Posterior cingulate gyrus (tissue), 11 donors: Measurements from ENCODE around the gene COPS8.

Source experiments
- DNase-seq, 10 donors: peaks; one replicate each; pipeline versions ENCODE4 v3.0.0 to v3.0.0-alpha.2; 2020 to 2021; ENCODE audit warnings: mixed read lengths in 3 of 10
- intact Hi-C: fragments of 100-400 bp; cut with DNase I; formaldehyde crosslinking; loops from one replicate; pipeline ENCODE4 v1.15.1; 2023

COPS8 gene

DNA sequence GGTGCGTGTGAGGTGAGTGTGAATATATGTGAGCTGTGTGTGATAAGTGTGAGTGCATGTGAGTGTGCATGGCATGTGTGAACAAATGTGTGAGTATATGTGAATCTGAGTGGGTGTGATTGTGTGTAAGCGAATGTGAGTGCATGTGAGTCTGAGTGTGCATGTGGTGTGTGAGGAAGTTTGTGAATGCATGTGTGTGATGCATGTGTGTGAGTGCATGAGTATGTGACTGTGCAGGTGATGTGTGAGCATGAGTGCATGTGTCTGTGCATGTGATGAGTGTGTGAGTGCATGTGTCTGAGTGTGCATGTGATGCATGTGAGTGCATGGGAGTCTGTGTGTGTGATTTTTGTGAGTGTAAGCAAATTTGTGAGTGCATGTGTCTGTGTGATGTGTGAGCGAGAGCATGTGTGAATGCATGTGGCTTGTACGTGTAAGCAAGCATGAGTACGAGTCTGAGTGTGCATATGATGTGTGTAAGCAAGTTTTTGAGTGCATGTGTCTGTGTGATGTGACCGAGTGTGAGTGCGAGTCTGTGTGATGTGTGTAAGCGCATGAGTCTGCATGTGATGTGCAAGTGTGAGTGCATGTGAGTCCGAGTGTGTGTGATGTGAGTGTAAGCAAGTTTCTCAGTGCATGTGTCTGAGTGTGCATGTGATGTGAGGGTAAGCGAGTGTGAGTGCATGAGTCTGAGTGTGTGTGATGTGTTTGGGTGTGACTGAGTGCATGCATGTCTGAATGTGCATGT is 43.3 kb downstream of the COPS8 start:
- no peak for DNase-seq
- intact Hi-C loops, result no loop called here

DNA sequence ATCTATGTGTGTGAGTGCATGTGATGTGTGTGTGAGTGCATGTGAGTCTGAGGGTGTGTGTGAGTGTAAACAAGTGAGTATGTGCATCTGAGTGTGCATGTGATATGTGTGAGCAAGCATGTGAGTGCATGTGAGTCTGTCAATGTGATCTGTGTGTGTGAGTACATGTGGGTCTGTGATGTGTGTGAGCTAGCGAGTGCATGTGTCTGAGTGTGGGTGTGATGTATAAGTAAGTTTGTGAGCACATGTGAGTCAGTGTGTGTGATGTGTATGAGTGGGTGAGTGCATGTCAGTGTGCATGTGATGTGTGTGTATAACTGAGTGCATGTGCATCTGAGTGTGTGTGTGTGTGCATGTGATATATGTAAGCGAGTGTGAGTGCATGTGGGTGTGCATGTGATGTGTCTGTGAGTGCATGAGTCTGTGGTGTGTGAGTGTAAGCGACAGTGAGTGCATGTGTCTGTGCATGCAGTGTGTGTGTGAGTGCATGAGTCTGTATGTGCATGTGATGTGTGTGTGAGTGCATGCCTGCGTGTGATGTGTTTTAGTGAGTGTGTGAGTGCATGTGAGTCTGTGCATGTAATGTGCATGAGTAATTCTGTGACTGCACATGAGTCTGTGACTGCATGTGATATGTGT is 44.1 kb downstream of the COPS8 start:
- intact Hi-C loops, result no loop called here

DNA sequence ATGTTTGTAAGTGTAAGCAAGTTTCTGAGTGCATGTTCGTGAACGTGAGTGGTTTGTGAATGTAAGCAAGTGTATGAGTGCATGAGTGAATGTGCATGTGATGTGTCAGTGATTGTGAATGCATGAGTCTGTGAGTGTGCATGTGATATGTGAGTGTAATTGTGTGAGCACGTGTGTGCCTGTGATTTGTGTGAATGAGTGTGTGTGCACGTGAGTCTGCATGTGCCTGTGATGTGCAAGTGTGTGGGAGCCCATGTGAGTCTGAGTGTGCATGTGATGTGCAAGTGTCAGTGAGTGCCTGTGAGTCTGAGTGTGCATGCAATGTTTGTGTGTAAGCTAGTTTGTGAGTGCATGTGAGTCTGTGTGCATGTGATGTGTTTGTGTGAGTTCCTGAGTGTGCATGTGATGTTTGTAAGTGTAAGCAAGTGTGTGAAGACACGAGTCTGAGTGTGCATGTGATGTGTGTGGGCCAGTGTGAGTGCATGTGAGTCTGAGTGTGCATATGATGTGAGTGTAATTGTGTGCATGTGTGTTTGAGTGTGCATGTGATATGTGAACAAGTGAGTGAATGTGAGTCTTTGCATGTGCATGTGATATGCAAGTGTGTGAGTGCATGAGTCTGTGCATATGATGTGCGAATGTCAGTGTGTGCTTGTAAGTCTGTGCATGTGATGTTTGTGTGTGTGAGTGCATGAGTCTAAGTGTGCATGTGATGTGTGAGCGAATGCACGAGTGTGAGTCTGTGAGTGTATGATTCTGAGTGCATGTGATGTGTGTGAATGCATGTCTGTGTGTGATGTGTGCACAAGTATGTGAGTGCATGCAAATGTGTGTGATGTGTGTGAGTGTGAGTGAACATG is 45.1 kb downstream of the COPS8 start:
- intact Hi-C loops, result no loop called here
- DNase-seq, result no peak

More for the DNA sequence above, 44.1 kb downstream of the COPS8 start:
- DNase-seq, result no peak

- intact Hi-C loops, result no loop called here
These were observed 46.3 kb downstream of the COPS8 start for GRCh38 chr2:237131749-237132533.

DNA sequence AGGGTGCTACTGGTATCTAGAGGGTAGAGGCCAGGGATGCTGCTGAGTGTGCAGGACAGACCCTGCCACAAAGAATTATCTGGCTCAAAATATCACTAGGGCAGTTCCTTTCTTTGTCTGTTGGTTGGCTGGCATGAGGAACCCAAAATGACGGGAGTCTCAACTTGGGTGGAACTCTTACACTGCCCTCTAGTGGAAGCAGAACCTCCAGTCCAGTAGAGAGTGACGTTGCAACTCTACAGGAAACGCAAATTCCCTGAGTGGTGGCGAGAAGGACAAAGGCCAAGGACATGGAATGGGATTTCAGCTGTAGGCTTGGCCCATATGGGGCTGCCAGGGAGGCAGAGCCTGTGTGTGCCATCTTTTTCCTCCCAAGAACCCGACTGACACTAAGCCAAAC is 47.1 kb downstream of the COPS8 start:
- DNase-seq, result no peak
- intact Hi-C loops, result no loop called here

More at GRCh38 chr2:237131749-237132533, 46.3 kb downstream of the COPS8 start:
- no peak for DNase-seq

DNA sequence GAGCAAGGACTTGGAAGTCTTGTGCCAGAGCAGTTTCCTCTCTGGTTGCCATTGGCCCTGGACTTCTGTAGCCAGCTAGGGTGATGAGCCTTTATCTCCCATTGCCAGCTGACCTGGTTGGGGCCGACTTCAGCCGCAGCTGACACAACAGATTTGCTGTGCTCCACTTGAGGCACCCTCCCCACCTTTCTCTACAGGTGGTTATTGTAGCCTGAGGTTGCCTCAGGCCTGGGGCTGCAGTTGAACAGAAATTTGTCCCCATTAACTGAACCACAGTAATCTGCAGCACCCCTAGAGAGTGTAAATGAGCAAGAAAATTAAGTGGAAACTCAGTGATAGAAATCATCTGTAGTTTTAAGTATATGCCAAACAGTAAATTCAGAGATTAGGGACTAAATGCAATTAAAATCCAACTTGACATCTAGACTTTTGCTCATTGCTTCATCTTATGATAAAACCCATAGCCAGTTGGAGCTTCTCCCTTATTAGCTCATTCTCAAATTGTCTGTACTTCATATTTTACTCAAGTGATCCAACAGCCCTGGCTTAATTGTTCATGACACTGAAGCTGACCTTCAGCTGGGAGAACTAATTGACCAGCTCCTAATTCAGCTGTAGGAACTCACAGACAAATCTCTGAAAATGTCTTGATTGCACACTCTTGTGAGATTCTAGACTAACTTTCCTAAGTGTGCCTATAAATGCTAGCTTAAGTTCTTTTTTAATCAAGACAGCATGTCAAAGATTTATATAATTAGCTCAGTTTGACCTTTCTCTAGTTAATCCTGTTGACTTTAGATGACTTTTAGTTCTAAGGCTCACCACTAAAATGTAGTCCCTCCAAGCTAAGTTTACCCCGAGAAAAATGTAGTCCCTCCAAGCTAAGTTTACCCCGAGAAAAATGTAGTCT is 48.9 kb downstream of the COPS8 start:
- intact Hi-C loops, result no loop called here
- no peak for DNase-seq

GRCh38 chr2:237136824-237137223 is 51.1 kb downstream of the COPS8 start:
- DNase-seq, result no peak
- intact Hi-C loops, result no loop called here

- intact Hi-C loops, result no loop called here
- no peak for DNase-seq
These were observed 52.1 kb downstream of the COPS8 start for GRCh38 chr2:237137626-237138323.

DNA sequence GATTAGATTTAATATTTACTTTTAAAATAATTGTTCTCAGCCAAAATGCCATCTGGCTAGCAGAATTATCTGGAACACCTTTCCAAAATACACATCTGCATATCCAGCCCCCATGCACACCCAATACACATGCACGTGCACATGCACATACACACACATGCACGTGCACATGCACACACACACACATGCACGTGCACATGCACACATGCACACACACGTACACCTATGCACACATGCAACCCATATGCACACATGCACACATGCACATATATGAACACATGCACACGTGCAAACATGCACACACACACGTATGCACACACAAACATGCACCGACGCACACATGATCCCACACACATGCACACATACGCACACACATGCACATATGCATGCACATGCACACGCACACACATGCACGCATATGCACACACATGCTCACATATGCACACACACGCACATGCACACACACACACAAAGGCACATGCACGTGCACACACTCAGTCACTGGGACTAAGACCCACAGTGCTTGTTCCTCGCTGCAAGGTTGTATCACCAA is 53.5 kb downstream of the COPS8 start:
- intact Hi-C loops, result no loop called here
- DNase-seq, result no peak

DNA sequence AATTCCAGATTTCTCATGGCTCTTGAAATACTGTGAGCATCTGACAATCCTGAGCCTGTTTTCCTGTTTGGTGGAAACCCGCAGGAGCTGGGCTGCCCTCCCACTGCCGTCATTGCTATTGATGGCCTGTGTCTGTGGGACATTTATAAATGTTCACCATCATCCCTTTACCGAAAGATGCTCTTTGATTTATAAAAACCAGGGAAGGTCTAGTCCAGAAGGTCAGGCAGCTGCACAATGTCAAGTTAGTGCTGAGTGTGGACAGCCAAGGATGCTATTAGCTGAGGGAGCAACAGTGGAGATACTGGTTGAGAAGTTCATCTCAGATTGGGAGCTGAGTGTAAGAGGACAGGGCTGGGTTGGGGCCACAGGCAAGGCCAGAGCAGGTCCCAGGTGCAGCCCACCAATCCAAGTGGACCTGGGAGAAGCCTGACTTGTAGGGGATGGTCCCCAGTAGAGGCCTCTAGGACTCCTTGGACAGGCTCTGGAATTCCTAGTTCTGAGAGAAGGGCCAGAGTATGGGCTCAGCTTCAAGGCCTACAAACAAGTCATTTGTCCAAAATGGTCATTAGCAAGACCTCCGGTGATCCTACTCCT is 55.1 kb downstream of the COPS8 start:
- no peak for DNase-seq
- intact Hi-C loops, result no loop called here

GRCh38 chr2:237141571-237142051 is 55.9 kb downstream of the COPS8 start:
- intact Hi-C loops, result no loop called here
- DNase-seq, result no peak

GRCh38 chr2:237143118-237143517 is 57.4 kb downstream of the COPS8 start:
- no peak for DNase-seq
- intact Hi-C loops, result no loop called here

DNA sequence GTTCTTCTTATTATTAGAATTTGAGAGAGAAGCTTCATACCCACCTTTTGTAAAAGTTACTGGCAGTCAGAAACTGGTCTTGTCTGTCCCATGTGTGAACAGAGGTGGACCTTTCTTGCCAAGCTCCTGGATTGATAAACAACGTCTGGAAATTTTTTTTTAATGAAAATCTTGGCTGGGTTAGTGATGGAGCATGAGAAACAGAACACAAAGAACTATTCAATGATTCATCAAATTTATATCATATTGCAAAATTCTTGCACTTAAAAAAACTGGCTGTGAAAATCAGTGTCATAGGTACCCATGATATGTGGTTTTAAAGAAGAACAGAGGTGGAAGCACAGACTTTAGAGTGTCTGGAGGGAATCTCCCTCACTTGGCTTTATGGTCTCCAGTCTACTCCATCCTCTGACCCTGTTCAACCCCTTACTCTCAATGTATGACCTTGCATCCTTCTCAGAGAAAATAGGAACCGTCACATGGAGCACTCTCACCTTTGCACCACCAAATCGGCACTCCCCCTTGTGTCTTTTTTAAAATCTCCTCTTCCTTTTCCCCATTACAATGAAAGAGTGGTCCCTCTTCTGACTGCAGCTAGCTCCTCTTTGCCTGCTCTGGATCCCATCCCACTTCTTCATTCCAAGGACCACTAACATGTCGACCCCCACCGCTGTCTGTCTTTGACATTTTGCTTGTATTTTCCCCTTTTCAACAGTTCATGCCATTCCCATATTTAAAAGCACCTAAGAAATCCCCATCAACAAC is 58.2 kb downstream of the COPS8 start:
- intact Hi-C loops, result no loop called here
- no peak for DNase-seq

DNA sequence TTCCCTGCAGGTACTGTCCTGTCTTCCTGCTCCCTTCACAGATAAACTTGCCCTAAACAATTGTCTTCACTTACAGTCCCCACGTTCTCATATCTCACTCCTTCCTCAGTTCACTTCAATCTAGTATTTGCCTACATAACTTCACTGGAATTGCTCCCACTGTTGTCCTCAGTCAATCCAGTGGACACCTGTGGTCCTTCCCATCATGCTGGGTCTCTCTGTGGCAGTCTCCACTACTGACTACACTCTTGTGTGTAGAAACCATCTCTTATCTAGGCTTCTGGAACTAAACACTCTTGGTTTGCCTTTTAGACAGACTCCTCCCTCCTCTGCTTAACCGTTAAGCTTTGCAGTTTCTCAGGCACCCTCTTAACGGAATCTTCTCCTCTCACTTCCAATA is 58.8 kb downstream of the COPS8 start:
- intact Hi-C loops, result no loop called here
- no peak for DNase-seq

GRCh38 chr2:237147317-237147716 is 61.6 kb downstream of the COPS8 start:
- no peak for DNase-seq
- intact Hi-C loops, result no loop called here

DNA sequence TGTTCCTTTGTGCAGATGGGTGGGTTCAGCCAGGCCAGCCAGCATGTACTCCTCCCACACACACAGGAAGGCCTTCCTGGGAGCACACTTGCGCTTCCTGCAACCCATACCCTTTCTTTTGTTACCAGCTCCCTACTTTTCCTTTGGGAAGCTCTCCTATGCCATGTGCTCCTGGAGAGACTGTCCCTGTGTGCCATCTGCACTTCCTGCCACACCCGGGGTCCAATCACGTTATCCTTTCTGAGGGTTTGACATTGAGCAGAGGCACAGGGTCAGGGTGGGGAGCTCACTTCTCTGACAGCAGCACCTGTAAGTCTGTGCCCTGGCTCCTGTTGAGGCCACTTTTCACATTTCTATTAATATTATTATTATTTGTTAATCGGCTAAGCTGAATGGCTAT is 62.9 kb downstream of the COPS8 start:
- intact Hi-C loops, result no loop called here
- no peak for DNase-seq

GRCh38 chr2:237149425-237149824 is 63.7 kb downstream of the COPS8 start:
- DNase-seq, result peak in 2 of 10 donors; percentile 21 to 32
- intact Hi-C loops, result no loop called here
